ENCODE data around the gene TNNC1. TPM values are rescaled to one million over a fixed set of nuclear protein-coding genes. Genes with fewer than 3 reads are reported as not detected.
A peak's percentile ranks its signal among the peaks of the same experiment; 100 is the strongest.

The TNNC1 gene
- total and polyA plus RNA-seq, 10 of the 15 experiments (the other 5 are each of a cell fraction or from before 2014, with no cell fraction given) = 0.13 to 1.3 (median 0.53) TPM; not detected in 2

DNA sequence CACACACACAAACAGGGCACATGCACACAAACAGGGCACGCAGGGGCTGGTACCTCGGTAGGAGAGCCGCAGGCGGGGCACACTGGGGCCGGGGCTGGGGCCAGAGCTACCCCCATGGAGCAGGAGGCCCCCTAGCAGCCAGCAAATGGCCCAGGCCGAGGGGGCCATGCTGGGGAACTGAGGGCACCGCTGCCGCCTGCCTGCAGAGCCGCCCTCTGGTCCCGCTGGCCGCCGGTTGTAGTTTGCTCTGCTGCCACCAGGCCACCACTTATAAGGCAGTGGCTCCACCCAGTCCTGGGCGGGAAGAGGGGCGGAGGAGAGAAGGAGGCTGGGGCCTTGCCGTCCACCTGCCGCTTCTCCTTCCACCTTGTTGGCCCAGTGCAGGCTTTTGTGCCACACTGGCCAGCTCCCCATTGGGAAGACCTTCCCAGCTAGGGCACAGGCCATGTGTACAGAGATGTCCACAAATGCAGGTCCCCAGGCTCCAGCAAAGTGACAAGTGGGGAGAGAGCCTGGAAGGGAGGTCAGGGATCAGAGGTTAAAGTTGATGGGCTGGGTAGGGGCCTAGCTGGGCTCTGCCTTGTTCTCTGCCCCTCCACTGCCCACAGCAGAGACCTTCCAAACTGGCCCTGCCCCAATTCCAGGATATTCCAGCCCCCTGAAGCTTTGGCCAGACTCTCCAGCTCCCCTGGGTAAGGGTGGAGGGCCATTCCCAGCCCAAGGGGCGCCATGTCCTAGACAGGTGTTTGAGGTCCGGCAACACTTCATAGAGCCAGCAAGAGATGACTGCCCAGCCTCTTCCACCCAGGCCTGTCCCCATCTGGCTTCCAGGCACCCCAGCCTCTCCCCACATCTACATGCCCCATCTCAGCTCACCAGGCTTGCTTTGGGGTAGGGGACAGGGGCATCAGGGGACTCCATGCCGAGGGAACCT, 8.7 kb downstream of the TNNC1 start, which contains the start of gene SEMA3G (continued):
- TF ChIP-seq USF2 (IDR thresholded peaks at IDR 0.05; ENCODE audit: borderline replicate concordance, low read depth, low read length) (no peak), MXI1 (IDR thresholded peaks at IDR 0.05; ENCODE audit: low read depth, low read length) (no peak), FOXM1 (IDR thresholded peaks at IDR 0.05; ENCODE audit: low read depth, low read length) (no peak), SP1 (IDR thresholded peaks at IDR 0.05; ENCODE audit: low read depth, low read length) (peak; percentile 27), GABPA (IDR thresholded peaks at IDR 0.05; ENCODE audit: low read depth) (no peak), SREBF2 (IDR thresholded peaks at IDR 0.05; ENCODE audit: low read length) (no peak)

DNA sequence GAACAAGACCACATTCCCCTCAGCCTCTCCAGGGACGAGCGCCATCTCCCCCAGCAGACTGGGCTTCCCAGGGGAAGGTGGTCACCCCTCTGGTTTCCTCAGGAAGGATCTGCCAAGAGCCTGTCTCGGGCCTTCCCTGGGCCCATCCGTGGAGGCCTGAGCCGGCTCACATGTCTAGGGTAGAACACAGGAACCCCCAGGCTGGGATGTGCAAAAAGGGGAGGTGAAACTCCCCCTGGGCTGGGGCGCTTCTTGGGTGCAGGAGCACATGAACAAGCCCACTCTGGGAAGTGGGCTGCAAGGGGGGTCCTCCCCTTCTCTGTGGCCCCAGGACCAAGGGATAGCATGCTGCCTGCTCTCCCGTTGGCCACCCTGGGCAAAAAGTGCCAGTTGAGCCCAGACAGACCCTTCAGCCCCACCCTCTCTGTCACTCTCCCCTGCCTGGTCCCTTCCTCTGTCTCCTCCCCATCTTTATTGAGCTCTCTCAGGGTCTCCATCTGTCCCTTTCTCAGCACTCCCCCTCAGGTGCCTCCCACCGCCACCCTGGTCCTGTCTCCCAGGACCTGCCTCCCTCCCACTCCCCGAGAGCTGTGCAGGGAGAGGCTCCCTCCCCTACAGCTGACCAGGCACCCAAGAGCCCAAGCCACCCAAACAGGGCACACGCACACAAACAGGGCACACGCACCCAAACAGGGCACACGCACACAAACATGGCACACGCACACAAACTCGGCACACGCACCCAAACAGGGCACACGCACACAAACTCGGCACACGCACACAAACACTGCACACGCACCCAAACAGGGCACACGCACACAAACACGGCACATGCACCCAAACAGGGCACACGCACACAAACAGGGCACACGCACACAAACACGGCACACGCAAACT, 9.8 kb downstream of the TNNC1 start:
- RAD21 ChIA-PET (ENCODE audit: unreplicated experiment) = interaction anchor here (0.8 kb wide), 1 partner anchor 30 kb away, joined by 3 read pairs; no protein-coding TSS in a partner anchor
- CTCF ChIA-PET = interaction anchor here (1.0 to 6.6 kb wide), 2 partner anchors 16 to 105 kb away, joined by 4 to 147 read pairs; no protein-coding TSS in a partner anchor
- in situ Hi-C loops (cut with MboI) = no loop called here
- DNase-seq (ENCODE audit: low read depth, low spot score) (no peak), FAIRE-seq (no peak), ATAC-seq (no peak)
- Histone ChIP-seq H3K4me1 (ENCODE audit: control insufficient read depth, insufficient read depth, low read length) (no peaks in the 10 kb centered on the region), H3K4me2 (ENCODE audit: control insufficient read depth, insufficient read depth) (no peak overlapping the region), H2AFZ (ENCODE audit: control insufficient read depth, low read depth, low read length) (no peak overlapping the region), H3K27me3 (replicated peaks in 1 of 2; ENCODE audit: control insufficient read depth in 2 of 2, insufficient read depth in 2 of 2, low read length in 1 of 2) (no peaks in the 10 kb centered on the region), H3K79me2 (ENCODE audit: control insufficient read depth, insufficient read depth, low read length) (no peaks in the 10 kb centered on the region), H3K4me3 (no peak overlapping the region), H3K9ac (ENCODE audit: control insufficient read depth, insufficient read depth, low read length) (no peak overlapping the region), H3K9me3 (replicated peaks; ENCODE audit: control insufficient read depth, insufficient read depth, low read length) (no peaks in the 10 kb centered on the region), H4K20me1 (ENCODE audit: control insufficient read depth, insufficient read depth) (no peaks in the 10 kb centered on the region), H3K27ac (ENCODE audit: control insufficient read depth, insufficient read depth) (no peak overlapping the region), H3K36me3 (ENCODE audit: control insufficient read depth in 2 of 2, insufficient read depth in 2 of 2, low read length in 1 of 2) (no peaks in the 10 kb centered on the region)
- intact Hi-C loops (cut with micrococcal nuclease; ENCODE audit: unreplicated experiment) = no loop called here
- no TSS peak for BruUV-seq (replicated peaks)
- 60% methylated on average over 24 of the region's 25 CpGs for WGBS (ENCODE audit: insufficient coverage, insufficient replicate concordance, low lambda C conversion rate, missing lambda C conversion rate)
- POLR2A ChIA-PET = no interaction called here
- SMC1A ChIA-PET (ENCODE audit: uncharacterized antibody, unreplicated experiment) = interaction anchor here (2.7 kb wide), 1 partner anchor 13 kb away, joined by 6 read pairs; no protein-coding TSS in a partner anchor
- no peak for TF ChIP-seq POLR2AphosphoS2 (IDR thresholded peaks at IDR 0.05; ENCODE audit: low read depth, low read length)
- TF ChIP-seq BCL3 (IDR thresholded peaks at IDR 0.05; ENCODE audit: borderline replicate concordance, insufficient read depth, low read depth, low read length, poor library complexity, severe bottlenecking) = peak; percentile 52
- no peak for TF ChIP-seq CHD1 (IDR thresholded peaks at IDR 0.05; ENCODE audit: low read depth, low read length)
- peak; percentile 44 for TF ChIP-seq NR2C2 (IDR thresholded peaks at IDR 0.05; ENCODE audit: borderline replicate concordance, control insufficient read depth, insufficient read length, low read depth)
- TF ChIP-seq TAF1 (IDR thresholded peaks at IDR 0.05; ENCODE audit: borderline replicate concordance, low read depth, low read length) = no peak
